HepG2 (cell line): ENCODE measurements around the gene ARAP1. TPM values are rescaled to one million over a fixed set of nuclear protein-coding genes. Genes with fewer than 3 reads are reported as not detected.
A peak's percentile ranks its signal among the peaks of the same experiment; 100 is the strongest.

Source experiments
- HOXD1 ChIP-seq: sonication (generic); formaldehyde crosslinking; IDR thresholded peaks from 2 replicates; pipeline ENCODE4 v1.5.0; 2020; ENCODE audit warnings: missing genetic modification reagents
- KLF9 ChIP-seq: IDR thresholded peaks from 2 replicates; pipeline ENCODE4 v1.6.1; 2016; ENCODE audit warnings: low read depth
- MIER3 ChIP-seq: IDR thresholded peaks from 2 replicates; pipeline ENCODE4 v1.6.1; 2016; ENCODE audit warnings: missing compliant biosample characterization, borderline replicate concordance
- MXD4 ChIP-seq: IDR thresholded peaks from 2 replicates; pipeline ENCODE4 v1.6.1; 2016; ENCODE audit warnings: mild to moderate bottlenecking, missing biosample characterization, missing genetic modification reagents
- NR2F2 ChIP-seq: IDR thresholded peaks from 2 replicates; pipeline ENCODE4 v1.6.1; 2012; ENCODE audit warnings: low read depth, inconsistent platforms, borderline replicate concordance
- SATB2 ChIP-seq: sonication (generic); formaldehyde crosslinking; IDR thresholded peaks from 2 replicates; pipeline ENCODE4 v1.5.0; 2020; ENCODE audit warnings: missing genetic modification reagents
- STAG1 ChIP-seq: sonication (generic); formaldehyde crosslinking; IDR thresholded peaks from 2 replicates; pipeline ENCODE4 v1.4.0; 2020; ENCODE audit warnings: missing genetic modification reagents
- TAF1 ChIP-seq: sonication (generic); formaldehyde crosslinking; IDR thresholded peaks from 2 replicates; pipeline ENCODE4 v1.4.0; 2020; ENCODE audit warnings: missing genetic modification reagents
- ZBTB8A ChIP-seq: sonication (generic); formaldehyde crosslinking; IDR thresholded peaks from 2 replicates; pipeline ENCODE4 v1.4.0; 2020; ENCODE audit warnings: mild to moderate bottlenecking, low read depth, missing genetic modification reagents, borderline replicate concordance
- ZFP36L2 ChIP-seq: sonication (generic); formaldehyde crosslinking; IDR thresholded peaks from 2 replicates; pipeline ENCODE4 v1.4.0; 2020; ENCODE audit warnings: missing genetic modification reagents
- ZNF207 ChIP-seq: fragments of 450-650 bp; IDR thresholded peaks from 2 replicates; pipeline ENCODE4 v1.6.1; 2016; ENCODE audit warnings: antibody characterized with exemption, borderline replicate concordance
- ZNF367 ChIP-seq: sonication (generic); formaldehyde crosslinking; IDR thresholded peaks from 2 replicates; pipeline ENCODE4 v1.4.0; 2020; ENCODE audit warnings: missing genetic modification reagents, borderline replicate concordance
- ZSCAN22 ChIP-seq: sonication (generic); formaldehyde crosslinking; IDR thresholded peaks from 2 replicates; pipeline ENCODE4 v1.4.0; 2020; ENCODE audit warnings: mild to moderate bottlenecking, missing genetic modification reagents
- polyA plus RNA-seq, 8 experiments: library from polyadenylated mRNA; depleted of rRNA in 3 of 8; stranded (reverse) in 7 of 8; unstranded in 1 of 8; fragments of >200 nt; fragmentation: Illumina TruSeq in 4 of 8; extraction: Trizol in 4 of 8; gene quantifications; 2 replicates each; pipeline versions ENCODE4 v1.2.1 to v1.2.3, GENCODE V29; 2011 to 2016; ENCODE audit warnings: low read depth in 4 of 8, missing spikeins in 1 of 8, mixed read lengths in 1 of 8; ENCODE audit not compliant: insufficient read depth in 1 of 8
- total RNA-seq, 5 experiments: library from RNA; depleted of rRNA; stranded (reverse); fragments of >200 nt; fragmentation: Illumina TruSeq; extraction: Trizol; gene quantifications; 2 replicates each; pipeline ENCODE4 v1.2.3, GENCODE V29; 2016; ENCODE audit warnings: low read depth in 1 of 5
- TF ChIP-seq, protein P1 (sequence below), 2 experiments: sonication (generic) in 1 of 2; formaldehyde crosslinking in 1 of 2; IDR thresholded peaks; 2 replicates each; pipeline versions ENCODE4 v1.5.1 to v1.6.1; 2011 to 2020; ENCODE audit warnings: borderline replicate concordance in 1 of 2, low read depth in 1 of 2, low read length in 1 of 2, mild to moderate bottlenecking in 1 of 2, missing genetic modification reagents in 1 of 2, moderate library complexity in 1 of 2
- TF ChIP-seq, protein P2 (sequence below), 2 experiments: fragments of 450-650 bp in 1 of 2; sonication (generic) in 1 of 2; formaldehyde crosslinking in 1 of 2; IDR thresholded peaks; 2 replicates each; pipeline versions ENCODE4 v1.6.1 to v1.8.0; 2016 to 2022; ENCODE audit warnings: antibody characterized with exemption in 1 of 2, mild to moderate bottlenecking in 1 of 2, missing genetic modification reagents in 1 of 2
- TF ChIP-seq, protein P3 (sequence below): sonication (generic); formaldehyde crosslinking; IDR thresholded peaks from 2 replicates; pipeline ENCODE4 v1.4.0; 2020; ENCODE audit warnings: missing genetic modification reagents; ENCODE audit errors: not compliant biosample characterization

ARAP1 gene
- total and polyA plus RNA-seq, 2 of the 13 experiments (the other 11 are each of a cell fraction or from before 2014, with no cell fraction given): 43.2 to 55.5 TPM

DNA sequence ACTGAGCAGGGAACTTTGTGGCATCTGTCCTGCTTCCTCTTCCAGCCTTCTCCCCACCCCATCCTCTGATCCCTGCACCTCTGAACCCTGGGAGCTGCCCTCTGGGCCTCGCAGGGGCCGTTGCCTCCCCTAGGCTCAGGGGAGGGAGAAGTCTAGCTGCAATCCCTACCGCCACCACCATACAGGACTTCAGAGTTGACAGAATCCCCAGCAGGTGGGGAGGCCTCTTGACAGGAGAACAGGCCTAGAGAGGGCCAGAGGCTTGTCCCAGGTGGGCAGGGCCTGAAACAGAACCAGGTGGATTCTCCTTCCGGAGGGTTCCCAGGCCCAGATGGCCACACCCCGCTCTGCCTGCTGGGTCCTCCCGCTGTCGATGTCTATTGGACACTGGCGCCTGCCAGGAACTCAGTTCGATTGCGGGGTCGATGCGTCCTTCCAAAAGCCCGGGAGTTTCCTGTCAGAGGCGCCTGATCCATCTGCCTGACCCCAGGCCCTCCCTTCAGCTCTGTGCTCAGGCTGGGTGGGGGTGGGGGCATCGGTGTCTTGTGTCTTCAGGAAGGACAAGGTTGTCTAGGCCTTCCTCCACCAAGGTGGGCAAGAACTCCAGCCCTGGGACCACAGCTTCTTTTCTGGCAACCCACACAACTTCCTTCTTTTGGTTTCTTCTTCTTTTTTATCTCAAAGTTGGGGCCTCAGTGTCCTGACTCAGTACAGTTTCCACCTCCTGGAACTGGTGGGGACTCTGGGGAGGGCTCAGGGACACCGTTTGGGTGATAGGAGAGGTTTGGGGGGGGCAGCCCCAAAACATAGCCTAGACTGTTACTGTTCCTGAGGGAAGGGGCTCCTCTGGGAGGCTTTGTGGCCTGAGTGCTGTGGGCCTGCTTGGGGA lies 35.3 kb upstream of the ARAP1 start (continued):
- TF ChIP-seq, protein P1, sequence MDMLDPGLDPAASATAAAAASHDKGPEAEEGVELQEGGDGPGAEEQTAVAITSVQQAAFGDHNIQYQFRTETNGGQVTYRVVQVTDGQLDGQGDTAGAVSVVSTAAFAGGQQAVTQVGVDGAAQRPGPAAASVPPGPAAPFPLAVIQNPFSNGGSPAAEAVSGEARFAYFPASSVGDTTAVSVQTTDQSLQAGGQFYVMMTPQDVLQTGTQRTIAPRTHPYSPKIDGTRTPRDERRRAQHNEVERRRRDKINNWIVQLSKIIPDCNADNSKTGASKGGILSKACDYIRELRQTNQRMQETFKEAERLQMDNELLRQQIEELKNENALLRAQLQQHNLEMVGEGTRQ (IDR thresholded peaks at IDR 0.05; ENCODE audit: low read depth, low read length): no peak
- TF ChIP-seq, protein P1 (CRISPR knock-in tag; IDR thresholded peaks at IDR 0.05; ENCODE audit: borderline replicate concordance): no peak
- TF ChIP-seq HOXD1 (no peak), ZSCAN22 (peak; percentile 85), MXD4 (CRISPR knock-in tag) (no peak; the same call in 1 of the 2 replicates), ZNF207 (no peak), NR2F2 (no peak), ZNF367 (CRISPR knock-in tag) (no peak), KLF9 (CRISPR knock-in tag) (peak; percentile 80; the same call in 1 of the 2 replicates), TAF1 (peak; percentile 32; the same call in 1 of the 2 replicates), STAG1 (CRISPR knock-in tag) (peak; percentile 26; the same call in 1 of the 2 replicates), ZBTB8A (CRISPR knock-in tag) (0 out of 2 replicates have a peak, but pooled peaks have one; percentile 39), ZFP36L2 (CRISPR knock-in tag) (no peak), MIER3 (CRISPR knock-in tag) (no peak), SATB2 (CRISPR knock-in tag) (no peak)
- TF ChIP-seq, protein P2, sequence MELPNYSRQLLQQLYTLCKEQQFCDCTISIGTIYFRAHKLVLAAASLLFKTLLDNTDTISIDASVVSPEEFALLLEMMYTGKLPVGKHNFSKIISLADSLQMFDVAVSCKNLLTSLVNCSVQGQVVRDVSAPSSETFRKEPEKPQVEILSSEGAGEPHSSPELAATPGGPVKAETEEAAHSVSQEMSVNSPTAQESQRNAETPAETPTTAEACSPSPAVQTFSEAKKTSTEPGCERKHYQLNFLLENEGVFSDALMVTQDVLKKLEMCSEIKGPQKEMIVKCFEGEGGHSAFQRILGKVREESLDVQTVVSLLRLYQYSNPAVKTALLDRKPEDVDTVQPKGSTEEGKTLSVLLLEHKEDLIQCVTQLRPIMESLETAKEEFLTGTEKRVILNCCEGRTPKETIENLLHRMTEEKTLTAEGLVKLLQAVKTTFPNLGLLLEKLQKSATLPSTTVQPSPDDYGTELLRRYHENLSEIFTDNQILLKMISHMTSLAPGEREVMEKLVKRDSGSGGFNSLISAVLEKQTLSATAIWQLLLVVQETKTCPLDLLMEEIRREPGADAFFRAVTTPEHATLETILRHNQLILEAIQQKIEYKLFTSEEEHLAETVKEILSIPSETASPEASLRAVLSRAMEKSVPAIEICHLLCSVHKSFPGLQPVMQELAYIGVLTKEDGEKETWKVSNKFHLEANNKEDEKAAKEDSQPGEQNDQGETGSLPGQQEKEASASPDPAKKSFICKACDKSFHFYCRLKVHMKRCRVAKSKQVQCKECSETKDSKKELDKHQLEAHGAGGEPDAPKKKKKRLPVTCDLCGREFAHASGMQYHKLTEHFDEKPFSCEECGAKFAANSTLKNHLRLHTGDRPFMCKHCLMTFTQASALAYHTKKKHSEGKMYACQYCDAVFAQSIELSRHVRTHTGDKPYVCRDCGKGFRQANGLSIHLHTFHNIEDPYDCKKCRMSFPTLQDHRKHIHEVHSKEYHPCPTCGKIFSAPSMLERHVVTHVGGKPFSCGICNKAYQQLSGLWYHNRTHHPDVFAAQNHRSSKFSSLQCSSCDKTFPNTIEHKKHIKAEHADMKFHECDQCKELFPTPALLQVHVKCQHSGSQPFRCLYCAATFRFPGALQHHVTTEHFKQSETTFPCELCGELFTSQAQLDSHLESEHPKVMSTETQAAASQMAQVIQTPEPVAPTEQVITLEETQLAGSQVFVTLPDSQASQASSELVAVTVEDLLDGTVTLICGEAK (IDR thresholded peaks at IDR 0.05): no peak
- TF ChIP-seq, protein P2 (CRISPR knock-in tag; IDR thresholded peaks at IDR 0.05): no peak
- TF ChIP-seq, protein P3, sequence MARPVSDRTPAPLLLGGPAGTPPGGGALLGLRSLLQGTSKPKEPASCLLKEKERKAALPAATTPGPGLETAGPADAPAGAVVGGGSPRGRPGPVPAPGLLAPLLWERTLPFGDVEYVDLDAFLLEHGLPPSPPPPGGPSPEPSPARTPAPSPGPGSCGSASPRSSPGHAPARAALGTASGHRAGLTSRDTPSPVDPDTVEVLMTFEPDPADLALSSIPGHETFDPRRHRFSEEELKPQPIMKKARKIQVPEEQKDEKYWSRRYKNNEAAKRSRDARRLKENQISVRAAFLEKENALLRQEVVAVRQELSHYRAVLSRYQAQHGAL (CRISPR knock-in tag): no peak
